OCI-LY3 (cell line): ENCODE measurements around the gene CNTNAP2.

Source experiments
- EZH2phosphoT487 ChIP-seq: fragments of 200-600 bp; shearing (Covaris generic); IDR thresholded peaks from 2 replicates; pipeline ENCODE4 v1.6.1; 2018; ENCODE audit warnings: antibody characterized with exemption, mixed run types, low read depth
- TF ChIP-seq, protein P1 (sequence below): fragments of 200-600, 300-600 bp; sonication (generic); IDR thresholded peaks from 2 replicates; pipeline ENCODE4 v1.5.1; 2014; ENCODE audit warnings: antibody characterized with exemption, low read length, low read depth

DNA sequence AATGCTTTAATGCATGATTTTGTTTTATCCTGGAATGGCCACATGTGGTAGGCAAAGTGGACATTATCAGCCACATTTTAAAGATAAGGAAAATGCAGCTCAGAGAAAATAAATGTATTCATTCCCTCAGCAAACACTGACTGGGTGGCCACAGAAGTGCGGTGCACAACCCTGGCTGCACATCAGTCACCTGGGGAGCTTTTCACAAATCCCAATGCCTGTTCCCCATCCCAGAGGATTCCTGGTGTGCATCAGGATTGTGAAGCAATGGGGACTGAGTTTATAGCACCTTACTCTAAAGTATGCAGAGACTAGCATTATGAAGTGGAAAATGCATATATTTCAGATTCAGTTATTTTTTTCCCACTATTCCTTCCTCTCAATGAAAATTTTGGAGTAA, 2280.5 kb downstream of the CNTNAP2 start:
- TF ChIP-seq, protein P1, sequence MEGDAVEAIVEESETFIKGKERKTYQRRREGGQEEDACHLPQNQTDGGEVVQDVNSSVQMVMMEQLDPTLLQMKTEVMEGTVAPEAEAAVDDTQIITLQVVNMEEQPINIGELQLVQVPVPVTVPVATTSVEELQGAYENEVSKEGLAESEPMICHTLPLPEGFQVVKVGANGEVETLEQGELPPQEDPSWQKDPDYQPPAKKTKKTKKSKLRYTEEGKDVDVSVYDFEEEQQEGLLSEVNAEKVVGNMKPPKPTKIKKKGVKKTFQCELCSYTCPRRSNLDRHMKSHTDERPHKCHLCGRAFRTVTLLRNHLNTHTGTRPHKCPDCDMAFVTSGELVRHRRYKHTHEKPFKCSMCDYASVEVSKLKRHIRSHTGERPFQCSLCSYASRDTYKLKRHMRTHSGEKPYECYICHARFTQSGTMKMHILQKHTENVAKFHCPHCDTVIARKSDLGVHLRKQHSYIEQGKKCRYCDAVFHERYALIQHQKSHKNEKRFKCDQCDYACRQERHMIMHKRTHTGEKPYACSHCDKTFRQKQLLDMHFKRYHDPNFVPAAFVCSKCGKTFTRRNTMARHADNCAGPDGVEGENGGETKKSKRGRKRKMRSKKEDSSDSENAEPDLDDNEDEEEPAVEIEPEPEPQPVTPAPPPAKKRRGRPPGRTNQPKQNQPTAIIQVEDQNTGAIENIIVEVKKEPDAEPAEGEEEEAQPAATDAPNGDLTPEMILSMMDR: no peak
- TF ChIP-seq EZH2phosphoT487: no peak
